ENCODE results near the gene FUT7.

The FUT7 gene

GRCh38 chr9:137028263-137029057 is 3.4 kb downstream of the FUT7 start (continued):
- TF ChIP-seq ELK4 (IDR thresholded peaks at IDR 0.05; ENCODE audit: borderline replicate concordance, low read depth, low read length), result no peak
- peak; percentile 45; the same call in 1 of the 2 replicates for TF ChIP-seq KLF9 (tag by site-specific recombination; IDR thresholded peaks at IDR 0.05; ENCODE audit: low read depth)
- peak; percentile 41 for TF ChIP-seq EGR2 (tag by site-specific recombination; IDR thresholded peaks at IDR 0.05; ENCODE audit: low read depth)
- no peak for TF ChIP-seq ZNF26 (tag by site-specific recombination; IDR thresholded peaks at IDR 0.05)
- TF ChIP-seq ZNF600 (tag by site-specific recombination; IDR thresholded peaks at IDR 0.05), result peak; percentile 89
- TF ChIP-seq ZBTB17 (tag by site-specific recombination; IDR thresholded peaks at IDR 0.05), result peak; percentile 77
- no peak for TF ChIP-seq ZNF530 (tag by site-specific recombination; IDR thresholded peaks at IDR 0.05; ENCODE audit: low read depth)
- no peak for TF ChIP-seq ZNF768 (tag by site-specific recombination; IDR thresholded peaks at IDR 0.05)
- no peak for TF ChIP-seq ZNF426 (tag by site-specific recombination; IDR thresholded peaks at IDR 0.05)
- TF ChIP-seq GLIS2 (tag by site-specific recombination; IDR thresholded peaks at IDR 0.05), result peak; percentile 81
- peak; percentile 48; the same call in 1 of the 2 replicates for TF ChIP-seq ZNF2 (tag by site-specific recombination; IDR thresholded peaks at IDR 0.05)
- TF ChIP-seq SP3 (tag by site-specific recombination; IDR thresholded peaks at IDR 0.05), result peak; percentile 55
- peak; percentile 31; the same call in 1 of the 2 replicates for TF ChIP-seq SP7 (tag by site-specific recombination; IDR thresholded peaks at IDR 0.05)
- no peak for TF ChIP-seq ZNF140 (tag by site-specific recombination; IDR thresholded peaks at IDR 0.05)
- peak; percentile 87 for TF ChIP-seq ZBTB10 (tag by site-specific recombination; IDR thresholded peaks at IDR 0.05)
- no peak for TF ChIP-seq ZNF280D (tag by site-specific recombination; IDR thresholded peaks at IDR 0.05)
- 0 out of 2 replicates have a peak, but pooled peaks have one; percentile 9 for TF ChIP-seq ZNF76 (tag by site-specific recombination; IDR thresholded peaks at IDR 0.05; ENCODE audit: borderline replicate concordance, low read depth)
- no peak for TF ChIP-seq PRDM6 (tag by site-specific recombination; IDR thresholded peaks at IDR 0.05)
- no peak for TF ChIP-seq SALL2 (tag by site-specific recombination; IDR thresholded peaks at IDR 0.05; ENCODE audit: borderline replicate concordance)
- peak; percentile 97 for TF ChIP-seq ZBTB8A (tag by site-specific recombination; IDR thresholded peaks at IDR 0.05)
- no peak for TF ChIP-seq ZNF157 (tag by site-specific recombination; IDR thresholded peaks at IDR 0.05)
- TF ChIP-seq SP2 (tag by site-specific recombination; IDR thresholded peaks at IDR 0.05), result peak; percentile 44
- no peak for TF ChIP-seq ZFP41 (tag by site-specific recombination; IDR thresholded peaks at IDR 0.05; ENCODE audit: borderline replicate concordance)
- TF ChIP-seq WT1 (tag by site-specific recombination; IDR thresholded peaks at IDR 0.05), result peak; percentile 58; the same call in 1 of the 2 replicates
- TF ChIP-seq ZNF660 (tag by site-specific recombination; IDR thresholded peaks at IDR 0.05), result no peak
- TF ChIP-seq ZFP69B (tag by site-specific recombination; IDR thresholded peaks at IDR 0.05), result 0 out of 2 replicates have a peak, but pooled peaks have one; percentile 38
- TF ChIP-seq ZNF146 (tag by site-specific recombination; IDR thresholded peaks at IDR 0.05), result 0 out of 2 replicates have a peak, but pooled peaks have one; percentile 1
- no peak for TF ChIP-seq KLF7 (tag by site-specific recombination; IDR thresholded peaks at IDR 0.05; ENCODE audit: borderline replicate concordance)
- 0 out of 2 replicates have a peak, but pooled peaks have one; percentile 2 for TF ChIP-seq ZFP37 (tag by site-specific recombination; IDR thresholded peaks at IDR 0.05)
- TF ChIP-seq GFI1B (tag by site-specific recombination; IDR thresholded peaks at IDR 0.05), result no peak

All from HEK293 (cell line).